Suprapubic skin (tissue), 4 donors: ENCODE measurements around the gene CNOT11. TPM values are rescaled to one million over a fixed set of nuclear protein-coding genes. Genes with fewer than 3 reads are reported as not detected.

Source experiments
- DNase-seq, 2 donors: peaks; one replicate each; pipeline ENCODE4 v3.0.0-alpha.2; 2019; ENCODE audit warnings: low spot score in 2 of 2
- H3K27ac ChIP-seq: fragments of 200-600 bp; sonication (generic); one replicate; pipeline ENCODE4 v1.5.1; 2019
- H3K27me3 ChIP-seq: fragments of 200-600 bp; sonication (generic); one replicate; pipeline ENCODE4 v1.5.1; 2019
- H3K36me3 ChIP-seq: fragments of 200-600 bp; sonication (generic); one replicate; pipeline ENCODE4 v1.5.1; 2019
- H3K4me1 ChIP-seq: fragments of 200-600 bp; sonication (generic); one replicate; pipeline ENCODE4 v1.5.1; 2019
- H3K4me3 ChIP-seq: fragments of 200-600 bp; sonication (generic); one replicate; pipeline ENCODE4 v1.5.1; 2019; ENCODE audit warnings: mild to moderate bottlenecking
- H3K9me3 ChIP-seq: fragments of 200-600 bp; sonication (generic); one replicate; pipeline ENCODE4 v1.5.1; 2019
- EP300 ChIP-seq: sonication (generic); formaldehyde crosslinking; IDR thresholded peaks from one replicate; pipeline ENCODE4 v1.6.1; 2017; ENCODE audit warnings: antibody characterized with exemption
- POLR2A ChIP-seq, 2 donors: fragments of 450-650 bp; IDR thresholded peaks; one replicate each; pipeline ENCODE4 v1.6.1; 2017; ENCODE audit warnings: antibody characterized with exemption in 2 of 2, mild to moderate bottlenecking in 2 of 2, moderate library complexity in 2 of 2
- POLR2AphosphoS5 ChIP-seq, 3 donors: sonication (generic); formaldehyde crosslinking; IDR thresholded peaks; one replicate each; pipeline ENCODE4 v1.6.1; 2017; ENCODE audit warnings: antibody characterized with exemption in 3 of 3
- WGBS: methylation state at CpG from one replicate; pipeline ENCODE4 v1.1.5; 2018; 5-methylcytosine and 5-hydroxymethylcytosine counted together
- total RNA-seq, 4 donors: library from RNA; depleted of rRNA; stranded (reverse); fragments of >200 nt; gene quantifications; one replicate each; pipeline ENCODE4 v1.1.0, GENCODE V29; 2016
- TF ChIP-seq, protein P1 (sequence below), 2 donors: fragments of 200-600 bp in 1 of 2; fragments of 450-650 bp in 1 of 2; sonication (generic) in 1 of 2; IDR thresholded peaks; one replicate each; pipeline ENCODE4 v1.5.1; 2016 to 2019; ENCODE audit warnings: antibody characterized with exemption in 2 of 2, mild to moderate bottlenecking in 1 of 2, moderate library complexity in 1 of 2

Gene CNOT11
- total RNA-seq, 4 donors from 2014 or later, result 24.9 to 32.7 (median 28.6) TPM

DNA sequence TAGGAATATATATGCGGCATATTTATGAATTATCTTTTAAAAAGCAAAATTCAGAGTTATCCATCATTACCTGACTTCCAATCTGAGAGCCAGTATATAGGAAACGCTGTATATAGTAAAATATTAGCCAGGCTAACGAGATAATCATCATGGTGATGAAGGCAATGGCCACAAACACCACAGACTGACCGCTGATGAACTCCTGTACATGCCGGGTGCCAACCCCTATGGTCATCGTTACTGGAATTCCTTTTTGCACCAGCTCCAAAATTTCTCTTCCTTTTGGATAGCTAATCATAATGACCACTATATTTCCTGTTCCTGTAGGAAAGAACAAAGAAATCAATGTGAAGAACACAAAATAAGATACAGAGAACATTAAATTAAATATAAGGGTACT lies 42.2 kb downstream of the CNOT11 start:
- Histone ChIP-seq H3K36me3 (peaks cover 28% of the 10 kb centered on the region), H3K4me1 (peaks cover 33% of the 10 kb centered on the region), H3K27ac (no peak overlapping the region), H3K27me3 (no peaks in the 10 kb centered on the region), H3K4me3 (no peak overlapping the region), H3K9me3 (no peaks in the 10 kb centered on the region)
- WGBS, result 91% methylated on average over 6 of the region's 6 CpGs
- TF ChIP-seq EP300, result no peak
- TF ChIP-seq POLR2A (IDR thresholded peaks at IDR 0.05), result no peak
- TF ChIP-seq POLR2AphosphoS5 (IDR thresholded peaks at IDR 0.05), result no peak
- TF ChIP-seq, protein P1, sequence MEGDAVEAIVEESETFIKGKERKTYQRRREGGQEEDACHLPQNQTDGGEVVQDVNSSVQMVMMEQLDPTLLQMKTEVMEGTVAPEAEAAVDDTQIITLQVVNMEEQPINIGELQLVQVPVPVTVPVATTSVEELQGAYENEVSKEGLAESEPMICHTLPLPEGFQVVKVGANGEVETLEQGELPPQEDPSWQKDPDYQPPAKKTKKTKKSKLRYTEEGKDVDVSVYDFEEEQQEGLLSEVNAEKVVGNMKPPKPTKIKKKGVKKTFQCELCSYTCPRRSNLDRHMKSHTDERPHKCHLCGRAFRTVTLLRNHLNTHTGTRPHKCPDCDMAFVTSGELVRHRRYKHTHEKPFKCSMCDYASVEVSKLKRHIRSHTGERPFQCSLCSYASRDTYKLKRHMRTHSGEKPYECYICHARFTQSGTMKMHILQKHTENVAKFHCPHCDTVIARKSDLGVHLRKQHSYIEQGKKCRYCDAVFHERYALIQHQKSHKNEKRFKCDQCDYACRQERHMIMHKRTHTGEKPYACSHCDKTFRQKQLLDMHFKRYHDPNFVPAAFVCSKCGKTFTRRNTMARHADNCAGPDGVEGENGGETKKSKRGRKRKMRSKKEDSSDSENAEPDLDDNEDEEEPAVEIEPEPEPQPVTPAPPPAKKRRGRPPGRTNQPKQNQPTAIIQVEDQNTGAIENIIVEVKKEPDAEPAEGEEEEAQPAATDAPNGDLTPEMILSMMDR (IDR thresholded peaks at IDR 0.05), result no peak
- no peak for DNase-seq

DNA sequence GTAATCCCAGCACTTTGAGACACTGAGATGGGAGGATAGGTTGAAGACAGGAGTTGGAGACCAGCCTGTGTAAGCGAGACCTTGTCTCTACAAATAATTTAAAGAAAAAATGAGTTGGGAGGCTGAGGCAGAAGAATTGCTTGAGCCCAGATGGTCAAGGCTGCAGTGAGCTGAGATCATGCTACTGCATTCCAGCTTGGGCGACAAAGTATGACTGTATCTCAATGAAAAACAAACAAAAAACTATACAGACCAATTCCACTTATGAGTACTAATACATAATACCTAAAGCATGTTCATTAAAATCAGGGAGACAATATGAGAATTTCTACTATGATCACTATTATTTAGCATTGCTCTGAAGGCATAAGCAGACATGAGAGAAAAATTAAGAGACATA lies 43.2 kb downstream of the CNOT11 start:
- Histone ChIP-seq H3K27me3 (no peaks in the 10 kb centered on the region), H3K4me3 (no peak overlapping the region), H3K4me1 (peaks cover 44% of the 10 kb centered on the region), H3K27ac (no peak overlapping the region), H3K36me3 (peaks cover 27% of the 10 kb centered on the region), H3K9me3 (no peaks in the 10 kb centered on the region)
- no peak for DNase-seq
- no peak for TF ChIP-seq POLR2A (IDR thresholded peaks at IDR 0.05)
- TF ChIP-seq, protein P1 (IDR thresholded peaks at IDR 0.05), result no peak
- TF ChIP-seq POLR2AphosphoS5 (IDR thresholded peaks at IDR 0.05), result no peak
- no peak for TF ChIP-seq EP300
- 65% methylated on average over 2 of the region's 2 CpGs for WGBS

DNA sequence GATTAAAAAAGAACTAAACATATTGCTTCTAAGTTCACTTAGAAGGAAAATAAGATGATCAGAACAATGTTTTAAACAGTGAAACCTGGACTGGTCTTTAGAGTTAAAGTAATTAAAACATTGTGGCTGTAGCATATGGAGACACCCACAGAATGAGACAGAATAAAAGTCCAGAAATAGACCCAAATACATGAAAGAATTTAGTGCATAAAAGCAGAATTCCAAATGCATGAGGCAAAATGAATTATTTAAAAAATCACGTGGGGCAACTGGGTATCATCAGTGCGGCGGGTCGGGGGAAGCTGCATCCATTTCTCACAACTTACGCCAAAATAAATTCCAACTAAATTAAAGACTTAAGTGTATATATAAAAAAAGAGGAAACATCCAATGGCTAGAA lies 43.7 kb downstream of the CNOT11 start:
- TF ChIP-seq POLR2AphosphoS5 (IDR thresholded peaks at IDR 0.05) (no peak), POLR2A (IDR thresholded peaks at IDR 0.05) (no peak), EP300 (no peak)
- TF ChIP-seq, protein P1 (IDR thresholded peaks at IDR 0.05), result no peak
- Histone ChIP-seq H3K36me3 (peaks cover 27% of the 10 kb centered on the region), H3K4me1 (peaks cover 48% of the 10 kb centered on the region), H3K9me3 (no peaks in the 10 kb centered on the region), H3K4me3 (no peak overlapping the region), H3K27me3 (no peaks in the 10 kb centered on the region), H3K27ac (no peak overlapping the region)
- WGBS, result 63% methylated on average over 5 of the region's 5 CpGs
- no peak for DNase-seq

DNA sequence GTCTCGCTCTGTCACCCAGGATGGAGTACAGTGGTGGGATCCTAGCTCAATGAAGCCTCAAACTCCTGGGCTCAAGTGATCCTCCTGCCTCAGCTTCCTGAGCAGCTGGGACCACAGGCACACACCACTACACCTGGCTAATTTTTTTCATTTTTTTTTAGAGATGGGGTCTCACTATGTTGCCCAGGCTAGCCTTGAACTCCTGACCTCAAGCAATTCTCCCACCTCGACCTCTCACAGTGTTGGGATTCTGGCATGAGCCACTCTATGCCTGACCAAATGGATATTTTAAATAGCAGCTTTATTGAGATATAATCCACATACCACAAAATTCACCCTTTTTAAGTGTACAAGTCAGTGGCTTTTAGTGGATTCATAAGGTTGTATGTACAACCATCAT lies 44.7 kb downstream of the CNOT11 start:
- TF ChIP-seq POLR2AphosphoS5 (IDR thresholded peaks at IDR 0.05) (no peak), EP300 (no peak), POLR2A (IDR thresholded peaks at IDR 0.05) (no peak)
- TF ChIP-seq, protein P1 (IDR thresholded peaks at IDR 0.05), result no peak
- peaks cover 58% of the 10 kb centered on the region for H3K4me1 ChIP-seq
- H3K27me3 ChIP-seq, result no peaks in the 10 kb centered on the region
- no peak overlapping the region for H3K4me3 ChIP-seq
- H3K27ac ChIP-seq, result no peak overlapping the region
- no peak for DNase-seq
- peaks cover 19% of the 10 kb centered on the region for H3K36me3 ChIP-seq
- 85% methylated on average over 2 of the region's 2 CpGs for WGBS
- no peaks in the 10 kb centered on the region for H3K9me3 ChIP-seq

DNA sequence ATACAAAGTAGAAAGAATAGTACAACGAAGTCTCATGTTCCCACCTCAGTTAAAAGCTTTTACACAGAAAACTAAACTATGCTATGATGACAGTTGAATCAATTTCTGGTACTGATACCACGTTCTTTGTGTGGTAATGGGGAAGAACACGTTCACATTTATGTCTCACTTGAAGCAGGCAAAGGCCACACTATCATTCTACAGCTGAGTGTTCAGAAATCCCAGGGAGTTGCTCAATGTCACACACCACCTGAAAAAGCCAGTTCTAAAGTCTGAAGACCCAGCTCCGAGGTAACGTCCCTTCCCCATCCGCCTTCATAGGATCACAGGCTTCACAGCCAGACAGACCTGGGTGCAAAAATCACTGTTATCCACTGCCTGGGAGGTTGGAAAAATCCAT lies 46.9 kb downstream of the CNOT11 start:
- WGBS, result 70% methylated on average over 6 of the region's 6 CpGs
- no peak for DNase-seq
- no peak overlapping the region for H3K4me3 ChIP-seq
- peaks cover 3% of the 10 kb centered on the region for H3K36me3 ChIP-seq
- no peaks in the 10 kb centered on the region for H3K27me3 ChIP-seq
- H3K9me3 ChIP-seq, result no peaks in the 10 kb centered on the region
- no peak overlapping the region for H3K27ac ChIP-seq
- H3K4me1 ChIP-seq, result peaks cover 81% of the 10 kb centered on the region
- TF ChIP-seq EP300, result no peak
- TF ChIP-seq, protein P1 (IDR thresholded peaks at IDR 0.05), result no peak
- no peak for TF ChIP-seq POLR2AphosphoS5 (IDR thresholded peaks at IDR 0.05)
- no peak for TF ChIP-seq POLR2A (IDR thresholded peaks at IDR 0.05)
